H1 (cell line): ENCODE measurements around the gene MRPL1. TPM values are rescaled to one million over a fixed set of nuclear protein-coding genes. Genes with fewer than 3 reads are reported as not detected.

ENCODE experiments used
- ASH2L ChIP-seq: fragments of 200-600, 300-600 bp; sonication (generic); IDR thresholded peaks from one replicate; pipeline ENCODE4 v1.7.1; 2017; ENCODE audit warnings: low read length
- GABPA ChIP-seq: IDR thresholded peaks from 2 replicates; pipeline ENCODE4 v1.6.1; 2011; ENCODE audit warnings: mild to moderate bottlenecking, low read length, moderate library complexity, borderline replicate concordance; ENCODE audit not compliant: insufficient read depth
- JUN ChIP-seq: IDR thresholded peaks from 2 replicates; pipeline ENCODE4 v1.6.1; 2011; ENCODE audit warnings: low read depth, mild to moderate bottlenecking, improper control_type of control experiment, low read length
- KDM5A ChIP-seq: fragments of 200-600 bp; IDR thresholded peaks from 2 replicates; pipeline ENCODE4 v1.7.1; 2012; ENCODE audit warnings: mild to moderate bottlenecking, low read length, inconsistent platforms, mixed read lengths
- TAF1 ChIP-seq: IDR thresholded peaks from 2 replicates; pipeline ENCODE4 v1.6.1; 2011; ENCODE audit warnings: mild to moderate bottlenecking, low read depth, low read length
- polyA plus RNA-seq, 7 experiments: library from polyadenylated mRNA; depleted of rRNA in 3 of 7; stranded (reverse) in 5 of 7; unstranded in 2 of 7; fragments of >200 nt in 5 of 7; fragments of 200-250 nt in 2 of 7; gene quantifications; 1 replicate in 5 of 7; 2 replicates in 1 of 7; 4 replicates in 1 of 7; pipeline versions ENCODE4 v1.2.1 to v1.2.3, GENCODE V29; 2011 to 2013; ENCODE audit warnings: missing spikeins in 2 of 7, mixed read lengths in 2 of 7
- total RNA-seq: library from RNA; stranded (reverse); fragmentation: NEBNext Ultra II Directional; extraction: Animal tissue kit (Norgen Biotek cat#: 25700); gene quantifications from 2 replicates; pipeline ENCODE4 v1.2.1, GENCODE V29; 2021
- TF ChIP-seq, protein P1 (sequence below), 3 experiments: IDR thresholded peaks; 1 replicate in 2 of 3; 2 replicates in 1 of 3; pipeline versions ENCODE4 v1.5.1 to v1.6.1; 2011; ENCODE audit warnings: low read length in 3 of 3, mild to moderate bottlenecking in 3 of 3, inconsistent platforms in 2 of 3, low read depth in 1 of 3, moderate library complexity in 1 of 3; ENCODE audit not compliant: insufficient read depth in 1 of 3; ENCODE audit errors: control extremely low read depth in 1 of 3

MRPL1 gene
- total and polyA plus RNA-seq, 2 of the 8 experiments (the other 6 are each of a cell fraction or from before 2014, with no cell fraction given) = 9.6 to 37.0 TPM

DNA sequence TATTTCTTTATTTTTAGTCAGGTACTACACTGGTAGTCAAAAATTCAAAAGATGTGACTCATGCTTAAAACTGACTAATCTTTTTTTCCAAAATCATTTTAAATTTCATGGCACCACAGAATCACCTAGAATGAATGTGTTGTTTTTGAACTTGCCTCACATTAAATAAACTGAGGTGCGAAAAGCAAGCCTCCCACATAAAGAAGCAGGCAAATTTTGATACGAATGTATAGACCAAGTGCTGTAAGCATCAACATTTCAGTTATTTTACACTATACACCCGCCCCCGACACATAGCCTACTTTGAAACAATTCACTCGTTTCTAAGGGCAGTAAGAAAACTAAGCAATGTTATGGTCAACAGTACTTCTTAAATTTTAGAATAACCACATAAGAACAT, 94.3 kb downstream of the MRPL1 start (continued):
- TF ChIP-seq, protein P1, sequence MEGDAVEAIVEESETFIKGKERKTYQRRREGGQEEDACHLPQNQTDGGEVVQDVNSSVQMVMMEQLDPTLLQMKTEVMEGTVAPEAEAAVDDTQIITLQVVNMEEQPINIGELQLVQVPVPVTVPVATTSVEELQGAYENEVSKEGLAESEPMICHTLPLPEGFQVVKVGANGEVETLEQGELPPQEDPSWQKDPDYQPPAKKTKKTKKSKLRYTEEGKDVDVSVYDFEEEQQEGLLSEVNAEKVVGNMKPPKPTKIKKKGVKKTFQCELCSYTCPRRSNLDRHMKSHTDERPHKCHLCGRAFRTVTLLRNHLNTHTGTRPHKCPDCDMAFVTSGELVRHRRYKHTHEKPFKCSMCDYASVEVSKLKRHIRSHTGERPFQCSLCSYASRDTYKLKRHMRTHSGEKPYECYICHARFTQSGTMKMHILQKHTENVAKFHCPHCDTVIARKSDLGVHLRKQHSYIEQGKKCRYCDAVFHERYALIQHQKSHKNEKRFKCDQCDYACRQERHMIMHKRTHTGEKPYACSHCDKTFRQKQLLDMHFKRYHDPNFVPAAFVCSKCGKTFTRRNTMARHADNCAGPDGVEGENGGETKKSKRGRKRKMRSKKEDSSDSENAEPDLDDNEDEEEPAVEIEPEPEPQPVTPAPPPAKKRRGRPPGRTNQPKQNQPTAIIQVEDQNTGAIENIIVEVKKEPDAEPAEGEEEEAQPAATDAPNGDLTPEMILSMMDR (IDR thresholded peaks at IDR 0.05; ENCODE audit: control extremely low read depth in 1 of 3, insufficient read depth in 1 of 3, low read depth in 1 of 3, low read length in 3 of 3) = no peak
- TF ChIP-seq ASH2L (no peak), GABPA (no peak), KDM5A (no peak), TAF1 (no peak), JUN (no peak)
